ENCODE data around the gene ASF1B.

Gene ASF1B

DNA sequence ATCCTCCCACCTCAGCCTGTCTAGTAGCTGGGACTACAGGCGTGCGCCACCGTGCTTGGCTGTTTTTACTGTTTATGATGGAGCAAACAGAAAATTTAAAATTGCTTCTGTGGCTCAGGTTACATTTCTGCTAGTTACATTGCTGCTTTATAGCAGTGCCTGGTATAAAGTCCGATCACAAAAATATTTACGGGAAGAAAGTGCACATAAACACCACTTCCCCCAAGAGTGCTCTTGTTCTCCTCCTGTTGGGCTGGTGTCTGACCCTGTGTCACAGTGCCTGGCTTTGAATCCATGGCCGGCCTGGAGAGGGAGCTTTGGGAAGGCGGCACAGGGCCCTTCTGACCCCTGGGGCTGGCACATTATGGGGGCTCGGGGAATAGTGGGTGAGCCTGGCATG lies 30.7 kb downstream of the ASF1B start:
- no peak for DNase-seq

DNA sequence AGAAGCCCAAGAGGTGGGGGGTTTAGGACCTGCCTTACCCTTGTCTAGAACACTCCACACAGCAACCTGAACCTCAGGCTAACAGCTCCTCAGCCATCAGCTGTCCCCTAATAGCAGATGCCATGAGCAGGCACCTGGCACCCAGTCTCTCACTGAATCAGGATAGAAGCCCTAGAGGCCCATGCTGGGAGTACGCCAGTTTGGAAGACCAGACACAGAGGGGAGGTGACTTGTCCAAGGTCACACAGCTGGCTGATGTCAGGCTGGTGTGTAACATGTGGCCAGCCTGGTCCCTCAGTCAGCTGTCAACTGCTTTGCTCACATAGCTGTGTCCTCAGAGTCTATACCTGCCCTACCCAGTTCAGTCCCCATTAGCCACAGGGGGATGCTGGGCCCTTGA lies 33.1 kb downstream of the ASF1B start:
- DNase-seq = no peak

DNA sequence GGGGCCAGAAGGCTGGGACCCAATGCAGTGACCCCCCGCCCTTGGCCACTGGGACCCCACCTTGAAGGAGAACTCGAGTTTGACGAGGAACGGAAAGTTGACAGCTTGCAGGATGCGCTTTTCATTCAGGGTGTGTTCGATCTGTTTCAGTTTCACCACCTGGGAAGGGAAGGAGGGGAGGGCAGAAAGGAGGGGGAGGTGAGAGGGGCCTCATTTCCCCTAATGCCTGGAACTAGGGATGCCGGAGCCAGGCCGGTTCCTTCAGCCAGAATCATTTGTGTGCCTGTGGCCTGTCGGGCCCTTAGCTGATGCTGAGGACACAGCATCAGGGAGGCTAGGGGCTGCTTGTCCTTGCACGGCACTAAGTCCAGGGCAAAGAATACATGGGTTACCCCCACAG lies 33.6 kb downstream of the ASF1B start:
- DNase-seq = no peak

DNA sequence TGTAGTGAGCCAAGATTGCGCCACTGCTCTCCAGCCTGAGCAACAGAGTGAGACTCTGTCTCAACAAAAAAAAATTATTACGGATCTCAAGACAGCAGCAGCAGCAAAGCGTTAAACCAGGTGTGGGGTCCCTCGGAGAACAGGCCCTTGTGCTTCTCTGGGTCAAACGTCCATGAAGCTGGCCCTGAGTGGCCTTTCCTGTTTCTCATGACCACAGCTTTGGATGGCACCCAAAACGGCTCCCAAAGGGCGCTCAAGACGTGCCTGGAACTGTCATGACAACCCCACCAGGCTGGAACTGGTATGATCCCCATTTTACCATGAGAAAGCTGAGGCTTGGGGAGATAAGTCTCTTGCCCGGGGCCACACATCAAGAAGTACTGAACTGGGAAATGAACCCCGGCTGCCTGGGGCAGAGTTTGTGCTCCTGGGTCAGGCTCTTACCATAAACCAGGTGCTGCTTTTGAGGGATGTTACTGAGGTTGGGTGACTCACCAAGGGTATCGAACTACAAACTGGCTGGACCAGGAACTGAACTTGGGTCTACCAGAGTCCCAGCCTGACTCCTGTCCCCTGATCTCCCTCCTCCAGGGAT lies 34.2 kb downstream of the ASF1B start:
- DNase-seq = no peak

DNA sequence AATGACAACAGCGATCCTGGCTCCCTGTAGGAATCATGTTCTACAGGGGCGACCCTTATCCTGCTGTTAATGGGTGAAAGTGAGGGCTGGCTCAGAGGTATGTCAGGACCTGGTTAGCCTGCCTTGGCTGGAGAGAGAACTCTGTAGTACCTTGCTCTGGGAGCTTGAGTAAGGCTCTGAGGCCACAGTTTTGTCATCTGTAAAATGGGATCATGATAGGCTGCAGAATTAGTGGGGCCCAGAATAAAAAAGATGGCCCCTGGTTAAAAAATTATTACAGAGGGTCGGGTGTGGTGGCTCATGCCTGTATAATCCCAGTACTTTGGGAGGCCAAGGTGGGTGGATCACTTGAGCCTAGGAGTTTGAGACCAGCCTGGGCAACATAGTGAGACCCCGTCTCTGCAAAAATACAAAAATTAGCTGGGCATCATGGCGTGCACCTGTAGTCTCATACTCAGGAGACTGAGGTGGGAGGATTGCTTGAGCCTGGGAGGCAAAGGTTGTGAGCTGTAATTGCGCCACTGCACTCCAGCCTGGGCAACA lies 35.3 kb downstream of the ASF1B start:
- no peak for DNase-seq

DNA sequence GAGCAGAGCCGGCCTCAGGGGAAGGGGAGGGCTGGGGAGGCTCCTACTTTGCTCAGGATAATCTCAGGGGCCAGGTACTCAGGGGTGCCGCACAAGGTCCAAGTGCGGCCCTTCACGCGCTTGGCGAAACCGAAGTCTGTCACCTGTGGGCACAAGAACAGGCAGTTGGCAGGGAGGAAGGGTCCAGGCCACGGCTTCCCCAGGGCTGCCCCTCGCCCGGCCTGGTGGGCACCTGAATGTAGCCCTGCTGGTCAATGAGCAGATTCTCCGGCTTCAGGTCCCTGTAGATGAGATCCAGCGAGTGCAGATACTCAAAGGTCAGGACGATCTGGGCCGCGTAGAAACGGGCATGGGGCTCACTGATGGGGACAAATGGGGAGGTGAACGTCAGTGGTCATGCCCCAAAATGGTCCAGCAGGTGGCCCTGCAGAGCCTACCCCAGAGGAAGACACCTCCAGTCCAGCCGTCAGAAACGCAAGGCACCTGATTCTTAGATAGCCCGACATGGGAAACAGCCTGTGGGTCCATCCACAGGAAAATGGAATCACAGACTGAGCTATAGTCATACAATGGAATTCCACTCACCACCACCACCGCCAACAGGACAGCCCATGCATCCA lies 38.7 kb downstream of the ASF1B start:
- DNase-seq = no peak

DNA sequence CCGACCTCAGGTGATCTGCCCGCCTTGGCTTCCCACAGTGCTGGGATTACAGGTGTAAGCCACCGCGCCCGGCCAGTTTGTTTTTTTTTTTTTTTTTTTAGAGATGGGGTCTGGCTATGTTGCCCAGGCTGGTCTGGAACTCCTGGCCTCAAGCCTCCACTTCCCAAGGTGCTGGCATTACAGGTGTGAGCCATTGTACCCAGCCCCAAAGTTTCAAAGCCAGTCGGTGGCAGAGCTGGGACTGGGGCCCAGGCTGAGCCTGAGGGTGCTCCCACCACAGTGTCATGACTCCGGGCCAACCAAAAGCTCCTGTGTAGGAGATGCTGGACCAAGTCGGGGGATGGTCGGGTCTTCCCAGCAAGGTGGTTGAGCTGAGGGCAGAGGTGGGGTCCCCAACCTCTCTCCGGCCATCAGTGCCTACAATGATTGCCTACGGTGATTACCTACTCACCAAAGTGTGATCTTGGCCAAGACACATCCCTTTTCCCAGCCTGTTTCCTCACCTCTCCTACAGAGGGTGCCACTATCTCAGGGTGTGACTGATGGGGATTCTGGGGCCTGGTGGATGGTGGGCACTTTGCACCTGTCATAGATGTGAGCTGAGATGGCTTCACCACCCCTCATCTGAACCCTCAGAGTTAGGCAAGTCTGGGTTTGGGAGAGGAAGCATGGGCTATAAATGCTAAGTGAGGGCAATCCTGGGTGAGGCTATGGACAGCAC lies 40.0 kb downstream of the ASF1B start:
- DNase-seq = no peak

DNA sequence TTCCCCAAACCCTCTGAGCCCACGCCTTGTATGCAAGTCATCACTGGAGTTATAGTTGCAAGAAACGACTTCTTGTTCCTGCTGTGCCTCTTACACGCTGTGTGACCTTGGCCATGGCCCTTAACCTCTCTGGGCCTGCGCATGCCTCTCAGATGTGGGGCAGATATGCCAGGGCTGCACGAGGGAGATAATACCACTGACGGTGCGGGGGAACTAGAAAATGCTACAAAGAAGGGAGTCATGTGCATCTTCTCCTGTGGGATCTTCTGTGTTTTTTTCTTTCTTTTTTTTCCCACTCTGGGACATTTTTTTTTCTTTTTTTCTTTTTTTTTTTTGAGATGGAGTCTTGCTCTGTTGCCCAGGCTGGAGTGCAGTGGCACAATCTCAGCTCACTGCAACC lies 41.5 kb downstream of the ASF1B start:
- DNase-seq = no peak

DNA sequence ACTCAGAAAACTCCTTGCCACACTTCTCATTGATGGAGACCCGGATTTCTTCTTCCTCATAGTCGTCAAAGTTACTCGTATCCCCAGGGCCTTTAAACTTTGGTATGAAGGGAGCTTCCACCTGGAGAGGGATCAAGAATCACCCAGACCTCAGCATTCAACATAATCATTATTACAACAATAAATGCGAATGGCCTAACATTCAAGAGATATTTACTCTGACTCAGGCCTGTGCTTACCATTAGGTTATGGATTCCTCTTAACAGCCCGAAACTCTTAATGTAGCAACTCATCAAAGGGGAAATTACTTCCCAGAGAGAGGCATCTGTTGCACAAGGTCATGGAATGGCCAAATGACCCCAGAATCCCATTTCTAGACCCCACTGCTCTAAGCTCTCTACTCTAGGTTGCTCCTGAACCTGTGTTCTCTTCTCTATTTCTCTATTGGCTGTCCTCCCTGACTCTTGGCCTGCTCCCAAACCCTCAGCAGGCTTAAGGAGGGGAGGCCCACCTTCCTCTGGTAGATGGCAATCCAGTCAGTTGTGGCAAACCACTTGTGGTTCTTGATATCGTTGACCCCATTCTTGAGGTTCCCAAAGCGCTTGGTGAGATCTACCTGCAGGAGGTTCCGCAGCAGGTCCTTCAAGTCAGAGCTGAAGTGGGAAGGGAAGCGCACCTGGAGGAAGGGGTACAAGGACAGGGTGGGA lies 43.1 kb downstream of the ASF1B start:
- DNase-seq = no peak

DNA sequence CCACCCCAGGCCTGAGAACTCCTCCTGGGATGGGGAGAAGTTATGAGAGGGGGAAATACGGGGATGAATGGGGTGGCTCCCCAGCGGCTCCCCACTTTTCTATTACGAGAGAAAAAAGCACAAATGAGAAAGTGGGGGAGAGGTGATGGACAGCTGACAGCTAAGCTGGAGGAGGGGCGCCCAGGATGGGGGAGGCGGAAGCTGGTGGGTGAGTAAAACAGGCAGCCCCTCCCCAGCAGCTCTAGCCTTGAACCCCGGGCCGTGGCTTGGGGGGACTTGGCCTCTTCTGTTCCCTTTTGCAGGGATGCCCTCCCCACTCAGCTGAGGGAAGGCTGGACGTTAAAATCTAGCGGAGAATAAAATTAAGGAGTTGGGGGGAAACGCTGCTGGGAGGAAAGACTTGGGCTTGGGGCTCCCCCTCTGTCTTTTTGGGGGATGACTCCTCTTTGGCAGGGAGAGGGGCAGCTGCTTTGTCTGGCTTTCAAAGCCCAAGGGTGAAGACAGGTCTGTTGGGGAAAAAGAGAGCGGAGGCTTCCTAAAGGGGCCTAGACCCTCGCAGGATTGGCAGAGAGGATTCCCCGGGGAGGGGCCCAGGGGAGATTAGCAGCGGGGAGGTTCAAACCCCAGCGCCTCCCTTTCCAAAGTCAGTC lies 44.5 kb downstream of the ASF1B start:
- DNase-seq = no peak

DNA sequence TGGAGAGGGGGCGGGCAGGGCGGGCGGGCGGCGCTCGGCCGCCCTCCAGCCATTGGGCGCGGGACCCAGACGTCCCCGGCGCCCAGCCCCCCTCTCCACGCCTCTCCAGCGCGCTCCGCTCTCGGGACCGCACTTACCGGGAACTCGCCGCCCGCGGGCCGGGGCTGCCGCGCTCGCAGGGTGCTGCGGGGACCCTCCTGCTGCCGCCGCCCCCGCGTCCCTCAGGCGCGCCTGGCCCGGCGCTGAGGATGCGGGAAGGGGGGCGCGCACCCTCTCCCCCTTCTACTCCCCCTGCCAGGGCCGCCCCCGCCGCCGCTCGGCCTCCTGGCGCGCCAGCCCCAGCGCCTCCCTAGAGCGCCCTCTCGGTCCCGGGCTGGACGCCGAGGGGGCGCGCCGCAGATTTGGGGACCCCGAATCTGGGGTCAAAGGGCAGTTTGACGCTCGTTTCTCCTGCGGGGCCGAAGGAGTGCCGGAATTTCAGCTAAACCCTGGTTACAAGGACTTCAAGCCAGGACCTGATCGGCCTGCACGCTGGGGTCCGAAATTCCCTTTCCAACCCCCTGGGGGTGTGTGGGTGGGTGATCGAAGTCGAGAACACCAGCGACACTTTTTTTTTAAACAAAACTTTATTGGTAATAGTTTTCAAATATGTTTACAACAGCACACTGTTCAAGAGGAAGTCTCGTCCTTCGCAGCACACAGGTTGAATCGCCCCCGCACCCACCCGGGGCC lies 45.1 kb downstream of the ASF1B start:
- peak; percentile 69 for DNase-seq

DNA sequence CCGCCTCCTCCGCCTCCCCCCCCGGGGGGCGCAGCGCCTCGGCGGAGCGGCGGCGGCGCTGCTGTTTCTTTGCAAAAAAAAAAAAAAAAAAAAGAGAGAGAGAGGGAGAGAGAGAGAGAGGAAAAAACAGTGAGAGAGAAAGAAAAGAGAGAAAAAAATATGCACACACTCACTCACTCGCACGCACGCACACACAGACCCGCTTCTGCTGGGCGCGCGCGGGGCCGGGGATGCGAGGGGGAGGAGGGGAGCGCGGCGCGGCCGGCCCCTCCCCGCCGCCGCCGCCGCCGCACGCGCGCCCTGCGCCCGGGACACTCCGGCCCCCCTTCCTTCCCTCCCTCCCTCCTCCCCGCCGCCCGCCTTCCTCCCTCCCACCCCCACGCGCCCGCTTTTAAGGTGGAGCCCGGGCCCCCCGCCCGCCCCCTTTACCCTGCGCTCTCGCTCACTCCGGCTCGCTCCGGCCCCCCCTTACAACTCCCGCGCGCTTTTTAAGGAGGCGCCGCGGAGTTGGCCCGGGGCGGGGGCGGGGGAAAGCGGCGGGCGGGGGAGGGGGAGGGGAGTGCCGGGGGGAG lies 45.8 kb downstream of the ASF1B start, which contains the start of gene SAMD1:
TSS of gene SAMD1 (minus strand) at position 243 of the 572 bp plus-strand sequence.
- peak; percentile 90 for DNase-seq

DNA sequence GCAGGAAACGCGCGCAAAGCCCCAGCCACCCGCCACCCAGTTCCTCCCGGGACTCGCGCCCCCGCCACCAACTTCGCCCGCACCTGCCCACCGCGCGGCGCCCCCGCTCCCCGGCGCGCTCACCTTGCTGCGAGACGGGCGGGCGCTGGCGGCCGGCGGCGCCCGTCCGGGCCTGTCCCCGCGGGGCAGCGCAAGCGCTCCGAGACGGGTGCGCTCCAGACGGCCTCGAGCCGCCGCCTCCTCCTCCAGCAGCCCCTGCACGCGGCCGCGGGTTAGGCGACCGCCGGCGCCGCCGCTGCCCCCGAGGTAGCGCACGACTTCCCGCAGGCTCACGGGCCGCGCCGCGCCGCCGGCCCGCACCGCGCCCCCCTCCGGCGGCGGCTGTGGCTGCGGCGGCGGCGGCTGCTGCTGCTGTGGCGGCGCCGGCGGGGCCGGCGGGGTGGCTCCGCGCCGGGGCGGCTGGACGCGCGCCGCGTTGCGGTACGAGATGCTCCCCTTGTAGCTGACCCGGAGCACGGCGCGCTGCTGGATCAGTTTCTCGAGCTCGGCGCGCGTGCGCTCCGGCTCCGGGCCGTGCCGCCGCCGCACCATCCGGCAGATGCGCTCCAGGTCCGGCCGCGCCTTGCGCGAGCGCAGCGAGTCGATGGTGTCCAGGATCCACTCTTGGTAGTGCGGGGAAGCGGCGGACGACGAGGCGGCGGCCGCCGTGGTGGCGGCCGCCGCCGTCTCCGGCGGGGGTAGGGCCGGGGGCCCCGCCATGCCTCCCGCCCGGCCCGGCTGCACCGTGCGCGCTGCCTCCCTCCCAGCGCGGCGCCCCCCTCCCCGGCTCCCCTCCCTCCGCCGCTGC lies 46.5 kb downstream of the ASF1B start:
- peak; percentile 44 for DNase-seq

DNA sequence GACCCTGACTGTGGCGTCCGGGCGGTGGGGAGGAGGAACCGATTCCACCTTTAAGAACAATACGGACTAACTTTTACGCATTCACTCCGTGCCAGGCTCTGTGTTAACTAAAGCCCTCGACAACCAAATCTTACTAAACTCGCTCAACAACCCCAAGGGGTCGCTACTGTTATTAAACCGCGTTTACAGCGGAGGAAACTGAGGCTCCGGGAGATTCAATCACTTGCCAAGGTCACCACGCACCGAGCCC lies 47.1 kb downstream of the ASF1B start:
- DNase-seq = peak; percentile 35

DNA sequence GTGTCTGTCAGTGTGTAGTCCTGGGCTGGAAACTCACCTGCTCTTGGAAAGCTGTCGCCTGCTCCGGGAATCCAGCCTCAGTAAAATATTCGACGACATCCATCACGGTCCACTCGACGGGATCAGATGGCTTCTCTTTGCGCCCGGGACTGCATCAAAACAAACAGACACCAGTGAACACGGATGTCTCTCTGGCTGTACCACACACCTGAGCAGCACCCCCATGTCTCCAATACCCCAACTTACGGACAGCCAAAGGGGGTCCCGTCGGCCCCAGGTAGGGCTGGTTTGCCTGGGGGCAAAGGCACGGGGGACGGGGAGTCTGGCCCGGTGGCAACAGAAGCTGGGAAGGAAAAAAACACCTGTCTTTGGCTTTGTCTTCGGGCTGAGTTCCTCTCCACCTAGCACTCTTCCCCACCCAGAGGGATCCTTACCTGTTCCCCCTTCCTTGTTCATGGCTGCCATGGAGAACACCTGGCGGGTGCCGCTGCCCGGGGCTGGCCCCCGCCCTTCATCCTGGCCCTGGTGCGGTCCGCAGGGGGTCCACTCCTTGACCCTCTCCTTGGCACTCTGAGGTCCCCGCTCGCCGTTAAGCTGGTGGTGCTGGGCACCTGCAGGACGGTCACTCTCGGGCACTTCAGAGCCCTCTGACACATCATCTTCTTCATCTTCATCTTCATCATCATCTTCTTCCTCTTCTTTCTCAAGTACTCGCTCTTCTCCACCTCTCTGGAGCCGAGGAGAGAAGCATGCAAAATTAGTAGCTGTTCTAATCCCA lies 47.6 kb downstream of the ASF1B start:
- DNase-seq = no peak

DNA sequence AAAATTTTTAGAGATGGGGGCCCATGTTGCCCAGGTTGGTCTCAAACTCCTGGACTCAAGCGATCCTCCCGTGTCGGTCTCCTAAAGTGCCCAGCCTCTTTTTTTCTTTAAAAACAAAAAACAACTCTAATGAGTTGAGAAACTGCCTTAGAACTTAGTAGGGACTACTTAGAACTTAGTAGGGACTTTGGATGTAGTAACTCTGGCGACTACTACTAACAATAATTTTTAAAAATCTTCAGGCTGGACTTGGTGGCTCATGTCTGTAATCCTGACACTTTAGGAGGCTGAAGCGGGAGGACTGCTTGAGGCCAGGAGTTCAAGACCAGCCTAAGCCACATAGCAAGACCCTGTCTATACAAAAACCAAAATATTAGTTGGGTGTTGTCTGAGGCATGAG lies 50.3 kb downstream of the ASF1B start:
- DNase-seq = no peak

DNA sequence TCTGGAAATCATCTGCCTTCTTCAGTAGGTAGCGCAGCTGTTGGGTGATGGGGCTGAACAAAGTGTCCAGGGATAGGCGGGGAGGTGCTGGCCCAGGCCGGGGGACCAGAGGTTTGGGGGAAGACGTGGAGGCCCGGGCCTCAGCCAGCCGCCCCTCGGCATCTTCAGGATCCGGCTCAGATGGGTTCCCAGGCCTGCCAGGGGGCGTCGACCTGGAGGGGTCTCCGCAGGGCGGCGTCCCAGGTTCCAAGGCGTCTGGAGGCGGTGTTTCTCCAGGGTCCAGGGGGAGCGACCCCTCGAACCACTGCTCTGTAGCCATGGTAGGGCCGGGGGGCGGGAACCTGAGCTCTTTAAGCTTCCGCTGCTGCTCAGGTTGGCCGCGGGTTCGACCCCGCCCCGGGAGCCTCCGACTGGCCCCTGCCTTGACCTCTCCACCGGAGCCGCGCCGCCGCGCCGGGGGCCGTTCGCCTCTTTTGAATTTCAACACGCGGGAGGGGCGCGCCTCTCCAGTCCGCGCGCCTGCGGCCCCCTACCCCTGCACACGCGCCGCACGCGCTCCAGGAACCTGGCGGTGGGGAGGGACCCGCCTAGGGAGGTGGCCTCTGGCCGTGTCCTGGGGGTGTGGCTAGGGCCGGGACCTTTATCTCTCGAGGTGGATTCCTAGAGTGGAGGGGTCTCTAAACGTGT lies 50.9 kb downstream of the ASF1B start, which contains the start of gene C19orf67:
TSS of gene C19orf67 (minus strand) at position 475 of the 687 bp plus-strand sequence. CDS start at position 319, 156 bp downstream.
- DNase-seq = no peak

DNA sequence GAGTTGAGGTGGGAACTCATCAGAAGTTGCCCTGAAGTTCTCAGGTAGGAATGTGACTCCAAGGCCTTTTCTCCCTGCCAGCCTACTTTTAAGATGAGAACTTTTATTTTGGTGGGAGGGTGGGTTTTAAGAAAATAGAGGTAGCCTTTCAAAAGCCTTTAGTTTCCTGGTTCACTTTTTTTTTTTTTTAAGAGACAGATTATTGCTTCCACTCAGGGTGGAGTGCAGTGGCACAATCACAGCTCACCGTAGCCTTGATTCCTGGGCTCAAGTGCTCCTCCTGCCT lies 53.8 kb downstream of the ASF1B start:
- no peak for DNase-seq

DNA sequence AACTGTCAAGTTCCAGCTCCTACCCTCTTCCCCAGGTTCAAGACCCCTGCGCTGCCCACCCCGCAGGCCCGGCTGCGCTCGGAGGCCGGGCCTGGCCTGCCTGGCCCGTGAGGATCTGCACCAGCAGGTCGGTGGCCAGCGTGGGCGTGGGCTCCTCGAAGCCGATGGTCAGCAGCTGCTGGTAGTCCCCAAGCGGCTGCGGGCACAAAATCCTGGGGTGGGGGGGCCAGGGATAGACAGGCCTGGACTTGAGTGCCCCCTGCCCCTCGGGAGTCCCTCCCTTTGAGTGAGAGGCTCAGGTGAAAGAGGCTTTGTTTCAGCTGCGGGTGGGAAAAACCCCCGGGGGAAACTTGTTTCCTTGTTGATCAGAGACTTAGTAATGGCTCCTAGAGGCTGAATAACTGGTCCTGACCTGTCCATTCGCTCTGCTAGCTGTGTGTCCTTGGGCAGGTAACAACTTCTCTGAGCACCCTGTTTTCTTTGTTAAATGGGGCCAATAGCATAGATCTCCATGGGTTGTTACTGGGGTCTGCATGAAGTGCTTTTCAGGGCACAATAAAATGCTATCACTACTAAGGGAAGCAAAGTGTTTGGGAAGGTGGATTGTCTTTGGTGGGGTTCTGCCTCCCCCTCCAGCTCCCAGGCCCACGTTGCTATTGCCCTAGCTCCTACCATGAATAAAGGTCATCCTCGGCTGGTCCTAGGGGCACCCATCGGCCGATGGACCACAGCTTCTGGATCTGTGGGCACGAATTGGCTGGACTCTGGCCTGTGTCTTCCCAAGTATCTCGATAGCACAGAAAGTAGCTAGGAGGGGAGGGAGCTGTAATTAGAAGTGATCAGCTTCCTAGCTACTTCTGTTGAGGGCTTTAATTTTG lies 54.4 kb downstream of the ASF1B start:
- DNase-seq = peak; percentile 60
